GM12865 (cell line): ENCODE results near the gene MRPL49.

ENCODE experiments used
- DNase-seq: peaks from one replicate; pipeline ENCODE4 v3.0.0; 2010; ENCODE audit warnings: low read depth
- H3K4me3 ChIP-seq: 2 replicates; pipeline ENCODE4 v1.5.1; 2011; ENCODE audit warnings: mild to moderate bottlenecking, low read depth, low read length, control low read depth
- TF ChIP-seq, protein P1 (sequence below): IDR thresholded peaks from 2 replicates; pipeline ENCODE4 v1.5.1; 2011; ENCODE audit warnings: low read length, control low read depth, low read depth, inconsistent platforms; ENCODE audit not compliant: insufficient read depth; ENCODE audit errors: missing control alignments

Gene MRPL49

DNA sequence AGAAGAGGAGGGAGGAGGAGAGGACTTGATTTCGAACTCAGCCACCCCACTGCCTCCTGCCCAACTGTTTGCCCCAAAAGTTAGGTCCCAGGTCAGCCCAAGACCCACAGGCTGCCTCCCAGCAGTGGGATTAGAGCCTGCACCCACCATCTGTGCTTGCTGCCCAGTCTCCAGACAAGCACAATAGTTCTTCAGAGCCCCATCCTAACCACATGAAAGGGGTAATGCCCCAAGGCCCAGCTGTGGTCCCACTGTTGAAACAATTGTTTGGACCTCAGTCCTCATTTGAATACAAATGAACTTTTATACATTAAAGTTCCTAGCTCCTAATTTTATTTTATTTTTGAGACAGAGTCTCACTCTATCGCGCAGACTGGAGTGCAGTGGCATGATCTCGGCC, 31.5 kb upstream of the MRPL49 start:
- no peak overlapping the region for H3K4me3 ChIP-seq
- DNase-seq = no peak
- TF ChIP-seq, protein P1, sequence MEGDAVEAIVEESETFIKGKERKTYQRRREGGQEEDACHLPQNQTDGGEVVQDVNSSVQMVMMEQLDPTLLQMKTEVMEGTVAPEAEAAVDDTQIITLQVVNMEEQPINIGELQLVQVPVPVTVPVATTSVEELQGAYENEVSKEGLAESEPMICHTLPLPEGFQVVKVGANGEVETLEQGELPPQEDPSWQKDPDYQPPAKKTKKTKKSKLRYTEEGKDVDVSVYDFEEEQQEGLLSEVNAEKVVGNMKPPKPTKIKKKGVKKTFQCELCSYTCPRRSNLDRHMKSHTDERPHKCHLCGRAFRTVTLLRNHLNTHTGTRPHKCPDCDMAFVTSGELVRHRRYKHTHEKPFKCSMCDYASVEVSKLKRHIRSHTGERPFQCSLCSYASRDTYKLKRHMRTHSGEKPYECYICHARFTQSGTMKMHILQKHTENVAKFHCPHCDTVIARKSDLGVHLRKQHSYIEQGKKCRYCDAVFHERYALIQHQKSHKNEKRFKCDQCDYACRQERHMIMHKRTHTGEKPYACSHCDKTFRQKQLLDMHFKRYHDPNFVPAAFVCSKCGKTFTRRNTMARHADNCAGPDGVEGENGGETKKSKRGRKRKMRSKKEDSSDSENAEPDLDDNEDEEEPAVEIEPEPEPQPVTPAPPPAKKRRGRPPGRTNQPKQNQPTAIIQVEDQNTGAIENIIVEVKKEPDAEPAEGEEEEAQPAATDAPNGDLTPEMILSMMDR = no peak

DNA sequence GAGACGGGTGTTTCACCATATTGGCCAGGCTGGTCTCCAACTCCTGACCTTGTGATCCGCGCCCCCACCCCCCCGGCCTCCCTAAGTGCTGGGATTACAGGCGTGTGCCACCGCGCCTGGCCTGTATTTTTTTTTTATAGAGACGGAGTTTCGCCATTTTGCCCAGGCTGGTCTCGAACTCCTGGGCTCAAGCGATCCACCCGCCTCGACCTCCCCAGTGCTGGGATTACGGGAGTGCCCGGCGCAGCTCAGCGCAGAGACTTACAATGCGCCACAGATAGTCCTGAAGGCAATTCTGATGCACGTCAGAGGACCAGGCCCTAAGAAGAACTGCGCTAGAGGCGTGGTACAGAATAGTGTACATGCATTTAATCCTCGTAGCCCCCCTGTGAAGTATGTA, 26.7 kb upstream of the MRPL49 start:
- H3K4me3 ChIP-seq = peak overlapping the region; percentile 76

DNA sequence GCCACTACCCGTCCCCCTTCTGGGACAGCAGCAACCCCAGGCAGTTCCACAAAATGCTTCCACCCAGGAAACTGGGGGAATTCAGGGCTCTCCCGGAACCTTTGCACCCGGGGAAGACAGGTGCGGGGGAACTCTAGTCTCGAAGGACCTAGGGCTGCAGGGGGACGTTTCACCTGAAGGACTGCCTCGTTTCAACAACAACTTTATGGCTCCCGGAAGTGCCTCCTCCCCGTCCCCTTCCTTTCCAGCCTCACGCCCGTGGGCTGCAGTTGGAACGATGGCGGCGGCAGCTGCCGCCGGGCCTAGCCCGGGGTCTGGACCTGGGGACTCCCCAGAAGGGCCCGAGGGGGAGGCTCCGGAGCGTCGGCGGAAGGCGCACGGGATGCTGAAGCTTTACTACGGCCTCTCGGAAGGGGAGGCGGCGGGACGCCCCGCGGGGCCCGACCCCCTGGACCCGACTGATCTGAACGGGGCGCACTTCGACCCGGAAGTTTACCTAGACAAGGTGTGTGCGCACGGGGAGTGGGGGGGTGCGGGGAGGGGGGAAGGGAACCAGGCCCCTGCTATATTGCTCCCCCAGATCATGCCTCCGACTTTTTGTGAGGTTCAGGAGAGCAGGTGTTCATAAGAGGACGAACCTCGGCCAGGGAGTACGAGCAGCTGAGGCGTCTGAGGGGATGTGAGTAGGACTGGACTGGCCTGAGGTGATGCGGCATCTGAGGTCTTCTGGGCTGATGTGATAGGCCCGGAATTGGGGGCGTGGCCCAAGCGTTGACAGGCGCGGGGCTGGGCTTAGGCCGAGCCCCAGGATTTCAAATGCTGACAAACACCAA, 25.9 kb upstream of the MRPL49 start, which contains the start of gene VPS51:
TSS of gene VPS51 (plus strand) at position 241 of the 833 bp plus-strand sequence. CDS start at position 278, 37 bp downstream.
- peak; percentile 95 for DNase-seq

More for the DNA sequence above, 26.7 kb upstream of the MRPL49 start:
- TF ChIP-seq, protein P1 = no peak
- no peak for DNase-seq

DNA sequence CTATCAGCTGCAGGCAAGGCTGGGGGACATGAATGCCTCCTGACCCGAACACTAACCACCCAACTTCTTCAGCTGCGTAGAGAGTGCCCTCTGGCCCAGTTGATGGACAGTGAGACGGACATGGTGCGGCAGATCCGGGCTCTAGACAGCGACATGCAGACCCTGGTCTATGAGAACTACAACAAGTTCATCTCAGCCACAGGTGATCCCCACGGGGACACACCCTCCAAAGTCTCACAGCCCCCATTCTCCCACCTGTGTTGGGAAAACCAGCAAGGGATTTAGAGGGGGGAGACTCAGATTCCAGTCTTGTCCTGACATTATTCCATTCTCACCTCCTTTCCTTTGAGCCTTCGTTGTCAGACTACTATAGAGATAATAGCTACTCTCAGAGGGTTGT, 25.2 kb upstream of the MRPL49 start:
- TF ChIP-seq, protein P1 = no peak
- peak overlapping the region; percentile 76 for H3K4me3 ChIP-seq
- no peak for DNase-seq

More for the DNA sequence above, 25.9 kb upstream of the MRPL49 start, which contains the start of gene VPS51:
- TF ChIP-seq, protein P1 = no peak
- peak within 1 kb of the TSS; percentile 76 for H3K4me3 ChIP-seq

DNA sequence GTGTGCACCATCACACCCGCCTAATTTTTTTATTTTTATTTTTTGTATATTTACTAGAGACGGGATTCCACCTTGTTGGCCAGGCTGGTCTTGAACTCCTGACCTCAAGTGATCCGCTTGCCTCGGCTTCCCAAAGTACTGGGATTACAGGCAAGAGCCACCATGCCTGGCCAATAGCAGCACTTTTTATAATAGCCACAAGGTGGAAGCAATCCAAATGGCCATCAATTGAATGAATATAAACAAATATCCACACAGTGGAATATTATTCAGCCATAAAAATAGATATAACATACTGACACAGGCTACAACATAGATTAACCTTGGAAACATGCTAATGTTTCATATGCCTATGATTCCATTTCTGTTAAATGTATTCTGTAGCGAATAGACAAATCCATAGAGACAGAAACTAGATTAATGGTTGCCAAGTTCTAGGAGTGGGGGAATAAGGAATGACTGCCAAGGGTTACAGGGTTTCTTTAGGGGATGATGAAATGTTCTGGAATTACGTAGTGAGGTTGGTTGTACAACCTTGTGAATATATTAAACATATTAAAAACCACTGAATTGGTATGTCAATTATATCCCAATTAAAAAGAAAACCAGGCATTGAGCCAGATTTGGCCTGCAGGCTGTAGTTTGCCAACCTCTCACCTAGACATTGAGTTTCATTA, 21.3 kb upstream of the MRPL49 start:
- DNase-seq = no peak
- TF ChIP-seq, protein P1 = peak; percentile 6
- no peak overlapping the region for H3K4me3 ChIP-seq

DNA sequence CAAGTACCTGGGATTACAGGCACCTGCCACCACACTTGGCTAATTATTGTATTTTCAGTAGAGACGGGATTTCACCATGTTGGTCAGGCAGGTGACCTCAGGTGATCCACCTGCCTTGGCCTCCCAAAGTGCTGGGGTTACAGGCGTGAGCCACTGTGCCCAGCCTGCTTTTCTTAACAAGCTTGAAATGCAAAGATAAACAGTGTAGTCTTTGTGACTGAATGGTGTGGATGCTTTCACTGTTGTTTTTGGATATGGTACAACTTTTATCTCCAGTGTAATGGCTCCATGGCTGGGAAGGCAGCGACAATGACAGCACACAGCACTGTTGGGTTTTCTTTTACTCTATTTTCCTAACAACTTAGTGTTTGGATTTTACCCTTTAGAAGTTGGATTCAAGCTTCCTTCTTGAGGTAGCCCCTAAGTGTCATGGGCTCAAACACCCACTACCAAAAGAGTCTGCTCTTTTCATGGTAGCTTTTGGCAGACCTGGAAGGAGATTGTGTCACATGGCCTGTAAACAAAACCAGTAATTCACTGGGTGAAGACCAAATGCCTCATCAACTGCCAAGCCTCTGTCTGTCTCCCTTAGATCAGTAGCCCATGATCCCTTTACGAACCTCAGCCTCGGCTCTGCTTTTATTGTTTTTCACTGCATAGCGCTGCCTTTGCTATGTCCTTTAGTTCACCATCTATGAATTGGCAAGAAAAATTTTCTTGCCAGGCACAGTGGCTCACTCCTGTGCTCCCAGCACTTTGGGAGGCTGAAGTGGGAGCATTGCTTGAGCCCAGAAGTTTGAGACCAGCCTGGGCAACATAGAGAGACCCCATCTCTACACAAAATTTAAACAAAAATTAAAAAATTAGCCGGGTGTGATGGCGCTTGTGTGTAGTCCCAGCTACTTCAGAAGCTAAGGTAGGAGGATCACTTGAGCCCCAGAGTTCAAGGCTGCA, 19.7 kb upstream of the MRPL49 start:
- DNase-seq = no peak
- H3K4me3 ChIP-seq = no peak overlapping the region
- TF ChIP-seq, protein P1 = no peak
